Measurements from ENCODE around the gene CNTN5.

The CNTN5 gene

DNA sequence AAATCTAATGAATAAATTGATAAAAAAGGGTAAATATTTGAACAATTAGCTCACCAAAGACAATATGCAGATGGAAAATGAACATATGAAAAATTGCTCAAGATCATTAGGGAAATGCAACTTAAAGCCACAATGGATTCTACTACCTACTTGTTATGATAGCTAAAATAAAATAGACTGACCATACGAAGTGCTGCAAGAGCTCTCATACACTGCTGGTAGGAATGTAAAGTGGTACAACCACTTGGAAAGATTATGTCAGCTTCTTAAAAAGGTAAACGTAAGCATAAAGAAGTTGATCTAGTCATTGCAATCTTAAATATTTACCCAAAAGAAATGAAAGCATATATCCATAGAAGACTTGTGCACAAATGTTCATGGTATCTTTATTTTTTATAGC is 1162.2 kb downstream of the CNTN5 start:
- no peak overlapping the region for H3K4me3 ChIP-seq (ENCODE audit: low read length)
- TF ChIP-seq CTCF (conservative IDR thresholded peaks at IDR 0.05; ENCODE audit: low read length) = no peak
- DNase-seq (ENCODE audit: low read depth) = no peak

- no peak for TF ChIP-seq CTCF (conservative IDR thresholded peaks at IDR 0.05; ENCODE audit: low read length)
- no peak for DNase-seq (ENCODE audit: low read depth)
- no peak overlapping the region for H3K4me3 ChIP-seq (ENCODE audit: low read length)
Observed at GRCh38 chr11:100185588-100185987, 1164.8 kb downstream of the CNTN5 start.

GRCh38 chr11:100188137-100188783 is 1167.5 kb downstream of the CNTN5 start:
- no peak for TF ChIP-seq CTCF (conservative IDR thresholded peaks at IDR 0.05; ENCODE audit: low read length)
- DNase-seq (ENCODE audit: low read depth) = no peak
- H3K4me3 ChIP-seq (ENCODE audit: low read length) = no peak overlapping the region

DNA sequence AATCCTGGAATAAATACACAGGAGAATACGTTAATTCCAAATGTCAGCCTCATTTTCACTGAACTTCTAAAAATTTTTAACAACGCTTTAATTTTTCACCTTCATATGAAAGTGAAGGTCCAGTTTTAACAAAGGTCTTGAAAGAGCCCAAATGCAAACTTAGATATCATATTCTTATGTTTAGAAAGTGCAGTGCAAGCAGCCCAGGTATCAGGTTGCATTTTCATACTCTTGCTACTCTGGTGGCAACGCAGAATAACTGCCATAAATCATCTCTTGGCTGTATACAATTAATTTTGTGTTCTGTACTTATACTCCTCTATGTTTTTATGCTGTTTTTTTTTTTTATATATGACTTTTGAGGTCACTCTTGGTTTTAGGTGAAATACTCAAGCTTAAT is 1169.6 kb downstream of the CNTN5 start:
- H3K4me3 ChIP-seq (ENCODE audit: low read length) = no peak overlapping the region
- no peak for TF ChIP-seq CTCF (conservative IDR thresholded peaks at IDR 0.05; ENCODE audit: low read length)
- DNase-seq (ENCODE audit: low read depth) = no peak

DNA sequence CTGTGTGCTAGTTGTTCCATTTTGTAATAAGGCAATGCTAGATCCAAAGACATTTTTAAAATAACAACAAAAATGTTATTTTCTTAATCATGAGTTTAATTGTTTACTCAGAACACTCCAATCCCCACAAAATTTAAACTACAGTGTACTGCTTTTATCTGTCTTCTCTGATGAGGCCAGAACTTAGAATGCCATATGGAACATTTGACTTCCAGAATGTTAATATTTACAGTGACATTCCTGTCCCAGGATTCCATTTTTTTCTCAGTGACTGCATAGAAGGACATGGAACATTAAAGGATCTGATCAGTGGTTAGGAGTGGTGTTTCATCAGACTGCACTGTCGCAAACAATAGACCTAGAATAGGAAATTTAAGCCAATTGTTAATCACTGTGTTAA is 1171.4 kb downstream of the CNTN5 start:
- TF ChIP-seq CTCF (conservative IDR thresholded peaks at IDR 0.05; ENCODE audit: low read length) = no peak
- no peak for DNase-seq (ENCODE audit: low read depth)
- H3K4me3 ChIP-seq (ENCODE audit: low read length) = no peak overlapping the region

DNA sequence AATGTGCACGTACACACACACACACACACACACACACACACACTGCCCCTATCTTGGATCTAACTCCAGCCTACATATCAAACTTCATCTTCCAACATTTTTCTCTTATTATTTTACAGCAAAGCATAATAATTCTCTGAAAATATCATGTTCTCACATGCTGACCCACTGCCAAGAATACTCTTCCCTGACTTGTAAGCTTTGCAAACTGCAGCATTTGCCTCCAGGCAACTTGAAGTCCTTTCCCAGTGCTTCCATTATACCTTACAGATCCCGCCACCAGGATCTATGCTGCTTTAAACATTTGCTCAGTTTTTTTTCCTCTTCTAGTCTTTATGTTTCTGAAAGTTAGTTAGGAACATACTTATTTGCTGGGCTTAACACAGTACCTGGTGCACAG is 1183.0 kb downstream of the CNTN5 start:
- DNase-seq (ENCODE audit: low read depth) = no peak
- H3K4me3 ChIP-seq (ENCODE audit: low read length) = no peak overlapping the region
- TF ChIP-seq CTCF (conservative IDR thresholded peaks at IDR 0.05; ENCODE audit: low read length) = no peak

GRCh38 chr11:100205926-100206325 is 1185.2 kb downstream of the CNTN5 start:
- no peak for DNase-seq (ENCODE audit: low read depth)
- TF ChIP-seq CTCF (conservative IDR thresholded peaks at IDR 0.05; ENCODE audit: low read length) = no peak
- no peak overlapping the region for H3K4me3 ChIP-seq (ENCODE audit: low read length)

Measured in AG10803 (cell line).